Activated naive CD4-positive, alpha-beta T cell treated with anti-CD3 and anti-CD28 coated beads, Interleukin-2, amount 50 U/mL, for 24 hours (primary cell): Measurements from ENCODE around the gene ABLIM3.

Experiments used
- H3K27ac Mint-ChIP-seq: one replicate; pipeline ENCODE4 v1.8.0; 2021; ENCODE audit warnings: mild to moderate bottlenecking, mixed read lengths
- H3K27me3 Mint-ChIP-seq: one replicate; pipeline ENCODE4 v1.8.0; 2021; ENCODE audit warnings: mixed read lengths
- H3K36me3 Mint-ChIP-seq: one replicate; pipeline ENCODE4 v1.8.0; 2021; ENCODE audit warnings: mixed read lengths
- H3K4me1 Mint-ChIP-seq: one replicate; pipeline ENCODE4 v1.8.0; 2021; ENCODE audit warnings: mixed read lengths
- H3K4me3 Mint-ChIP-seq: one replicate; pipeline ENCODE4 v1.8.0; 2021; ENCODE audit warnings: mild to moderate bottlenecking, mixed read lengths
- H3K9me3 Mint-ChIP-seq: one replicate; pipeline ENCODE4 v1.8.0; 2021; ENCODE audit warnings: mixed read lengths

The ABLIM3 gene

GRCh38 chr5:149144637-149145036, 3.3 kb downstream of the ABLIM3 start:
- peaks cover 3% of the 10 kb centered on the region for H3K4me1 Mint-ChIP-seq
- no peak overlapping the region for H3K27ac Mint-ChIP-seq
- H3K9me3 Mint-ChIP-seq, result no peaks in the 10 kb centered on the region
- H3K36me3 Mint-ChIP-seq, result no peaks in the 10 kb centered on the region
- H3K27me3 Mint-ChIP-seq, result peaks cover 4% of the 10 kb centered on the region
- H3K4me3 Mint-ChIP-seq, result no peak overlapping the region

- Mint-ChIP-seq H3K27ac (no peak overlapping the region), H3K4me3 (no peak overlapping the region), H3K9me3 (no peaks in the 10 kb centered on the region), H3K27me3 (peaks cover 4% of the 10 kb centered on the region), H3K4me1 (peaks cover 3% of the 10 kb centered on the region), H3K36me3 (no peaks in the 10 kb centered on the region)
Measured at GRCh38 chr5:149145138-149145537, 3.8 kb downstream of the ABLIM3 start.

GRCh38 chr5:149147676-149148075, 6.4 kb downstream of the ABLIM3 start:
- no peak overlapping the region for H3K4me3 Mint-ChIP-seq
- H3K27me3 Mint-ChIP-seq, result peaks cover 1% of the 10 kb centered on the region
- H3K36me3 Mint-ChIP-seq, result no peaks in the 10 kb centered on the region
- H3K4me1 Mint-ChIP-seq, result no peaks in the 10 kb centered on the region
- no peak overlapping the region for H3K27ac Mint-ChIP-seq
- H3K9me3 Mint-ChIP-seq, result no peaks in the 10 kb centered on the region

DNA sequence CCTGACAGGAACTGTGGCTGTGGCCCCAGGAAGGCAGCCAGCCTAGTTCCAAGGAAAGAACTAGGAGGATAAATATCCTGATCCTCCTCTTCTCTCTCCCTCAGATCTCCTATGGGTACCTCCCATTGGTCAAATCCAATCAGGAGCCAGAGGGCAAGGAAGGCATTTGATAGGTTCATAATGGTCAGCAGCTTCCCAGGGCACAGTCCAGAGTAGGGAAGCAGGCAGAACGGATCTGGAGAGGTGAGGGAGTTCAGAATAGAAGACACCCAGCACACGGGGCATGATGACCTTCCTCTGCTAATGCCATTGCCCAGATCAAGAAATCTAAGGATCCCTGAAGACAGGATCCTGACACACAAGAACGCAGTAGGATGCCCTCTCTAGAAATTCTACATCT, 8.6 kb downstream of the ABLIM3 start:
- Mint-ChIP-seq H3K27ac (no peak overlapping the region), H3K4me1 (no peaks in the 10 kb centered on the region), H3K27me3 (no peaks in the 10 kb centered on the region), H3K4me3 (no peak overlapping the region), H3K36me3 (no peaks in the 10 kb centered on the region), H3K9me3 (no peaks in the 10 kb centered on the region)

DNA sequence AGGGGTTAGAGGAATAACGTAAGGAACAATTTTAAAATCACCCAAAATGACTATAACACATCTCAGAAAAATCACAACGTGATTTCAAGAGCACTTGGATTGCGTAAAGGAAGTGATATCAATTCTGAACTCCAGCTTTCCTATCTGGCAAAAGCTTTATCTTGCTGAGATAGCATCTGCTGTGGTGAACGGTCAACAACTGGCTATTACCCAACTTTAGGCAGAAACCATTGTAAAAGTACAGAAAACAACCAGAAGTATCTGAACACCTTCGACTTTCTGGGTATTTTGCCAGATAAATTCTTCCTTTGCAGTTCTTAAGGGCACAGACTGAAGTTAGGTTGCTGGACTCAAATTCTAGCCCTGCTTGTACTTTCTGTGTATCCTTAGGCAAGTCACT, 9.2 kb downstream of the ABLIM3 start:
- Mint-ChIP-seq H3K27me3 (no peaks in the 10 kb centered on the region), H3K36me3 (no peaks in the 10 kb centered on the region), H3K9me3 (no peaks in the 10 kb centered on the region), H3K27ac (no peak overlapping the region), H3K4me3 (no peak overlapping the region), H3K4me1 (no peaks in the 10 kb centered on the region)

- no peaks in the 10 kb centered on the region for H3K36me3 Mint-ChIP-seq
Measured at GRCh38 chr5:149151717-149152116, 10.4 kb downstream of the ABLIM3 start.

DNA sequence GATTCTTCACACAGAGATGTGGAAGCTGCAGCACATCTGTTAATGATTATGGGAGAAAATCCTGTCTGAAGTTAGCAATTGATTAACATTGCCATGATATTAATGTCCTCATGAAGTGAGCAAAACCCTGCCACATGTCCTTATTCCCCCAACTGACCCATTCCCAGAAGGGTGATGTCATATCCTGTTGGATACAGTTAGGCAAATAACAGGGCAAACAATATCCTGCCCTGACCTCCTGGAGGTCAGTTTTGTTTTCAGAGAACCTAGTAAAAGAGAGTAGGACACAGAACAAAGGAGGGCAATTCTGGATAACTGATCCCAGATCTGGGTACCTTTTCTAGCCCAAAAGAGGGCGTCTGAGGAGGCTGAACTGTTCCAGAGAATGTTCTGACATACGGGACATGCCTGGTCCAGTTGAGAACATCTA, 11.0 kb downstream of the ABLIM3 start:
- Mint-ChIP-seq H3K27me3 (no peaks in the 10 kb centered on the region), H3K4me1 (no peaks in the 10 kb centered on the region), H3K4me3 (no peak overlapping the region), H3K27ac (no peak overlapping the region), H3K9me3 (no peaks in the 10 kb centered on the region), H3K36me3 (no peaks in the 10 kb centered on the region)

More at GRCh38 chr5:149151717-149152116, 10.4 kb downstream of the ABLIM3 start:
- no peaks in the 10 kb centered on the region for H3K27me3 Mint-ChIP-seq
- no peaks in the 10 kb centered on the region for H3K4me1 Mint-ChIP-seq
- no peak overlapping the region for H3K4me3 Mint-ChIP-seq
- no peak overlapping the region for H3K27ac Mint-ChIP-seq
- H3K9me3 Mint-ChIP-seq, result no peaks in the 10 kb centered on the region

DNA sequence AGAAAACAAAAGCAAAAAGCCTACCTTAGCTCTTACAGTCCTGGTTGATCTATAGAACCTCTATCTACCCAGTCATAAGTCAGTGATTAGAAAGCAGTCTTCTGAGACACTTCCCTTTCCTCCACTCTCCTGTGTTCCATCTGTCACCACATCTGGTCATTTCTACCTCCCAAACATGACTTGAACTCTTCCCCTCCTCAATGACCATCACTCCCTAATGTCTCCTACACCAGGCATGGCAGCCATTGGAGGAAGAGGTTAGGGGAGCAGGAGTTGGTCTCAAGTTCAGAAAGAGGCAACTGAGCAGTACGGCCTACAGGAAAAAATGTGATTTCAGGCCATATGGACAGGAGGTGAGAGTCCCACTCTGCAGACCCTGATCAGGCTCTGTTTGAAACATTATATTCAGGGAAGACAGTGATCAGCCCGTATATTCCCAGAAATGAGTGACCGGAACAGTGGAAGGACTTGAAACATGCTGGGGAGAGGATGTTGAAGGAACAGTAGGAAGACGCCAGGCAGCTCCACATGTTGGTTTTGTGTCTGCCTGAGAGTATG, 12.0 kb downstream of the ABLIM3 start:
- no peak overlapping the region for H3K4me3 Mint-ChIP-seq
- no peaks in the 10 kb centered on the region for H3K9me3 Mint-ChIP-seq
- no peaks in the 10 kb centered on the region for H3K36me3 Mint-ChIP-seq
- H3K27me3 Mint-ChIP-seq, result no peaks in the 10 kb centered on the region
- H3K27ac Mint-ChIP-seq, result no peak overlapping the region
- no peaks in the 10 kb centered on the region for H3K4me1 Mint-ChIP-seq

GRCh38 chr5:149153751-149154610, 12.7 kb downstream of the ABLIM3 start:
- Mint-ChIP-seq H3K27me3 (no peaks in the 10 kb centered on the region), H3K4me3 (no peak overlapping the region), H3K36me3 (no peaks in the 10 kb centered on the region), H3K4me1 (no peaks in the 10 kb centered on the region), H3K9me3 (no peaks in the 10 kb centered on the region), H3K27ac (no peak overlapping the region)

- Mint-ChIP-seq H3K4me1 (no peaks in the 10 kb centered on the region), H3K4me3 (no peak overlapping the region), H3K27me3 (no peaks in the 10 kb centered on the region), H3K36me3 (no peaks in the 10 kb centered on the region), H3K9me3 (no peaks in the 10 kb centered on the region), H3K27ac (no peak overlapping the region)
Measured at GRCh38 chr5:149154650-149155049, 13.4 kb downstream of the ABLIM3 start.

- no peaks in the 10 kb centered on the region for H3K27me3 Mint-ChIP-seq
- H3K4me3 Mint-ChIP-seq, result no peak overlapping the region
- no peaks in the 10 kb centered on the region for H3K4me1 Mint-ChIP-seq
- no peaks in the 10 kb centered on the region for H3K9me3 Mint-ChIP-seq
- H3K27ac Mint-ChIP-seq, result no peak overlapping the region
- no peaks in the 10 kb centered on the region for H3K36me3 Mint-ChIP-seq
Measured at GRCh38 chr5:149156435-149157083, 15.3 kb downstream of the ABLIM3 start.

DNA sequence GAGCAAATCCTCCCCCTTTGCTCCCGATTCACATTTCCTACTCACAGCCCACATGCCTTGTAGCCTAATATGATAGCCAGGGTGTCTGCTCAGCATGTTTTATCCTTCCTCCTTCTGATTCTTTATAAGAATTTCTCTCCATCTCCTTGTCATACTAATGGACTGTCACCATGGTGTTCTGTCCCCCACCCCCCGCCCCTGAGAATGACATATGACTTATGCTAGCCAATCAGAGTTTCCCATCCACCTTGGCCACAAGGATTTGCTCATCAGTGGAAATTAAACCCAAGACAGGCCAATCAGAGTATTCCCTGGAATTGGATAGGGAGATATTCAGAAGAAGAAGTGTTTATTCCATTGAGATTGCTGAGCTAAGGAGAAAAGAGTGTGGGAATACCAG, 16.0 kb downstream of the ABLIM3 start:
- Mint-ChIP-seq H3K27me3 (no peaks in the 10 kb centered on the region), H3K9me3 (no peaks in the 10 kb centered on the region), H3K4me3 (no peak overlapping the region), H3K36me3 (no peaks in the 10 kb centered on the region), H3K4me1 (no peaks in the 10 kb centered on the region), H3K27ac (no peak overlapping the region)

GRCh38 chr5:149160291-149160787, 19.0 kb downstream of the ABLIM3 start:
- H3K27ac Mint-ChIP-seq, result no peak overlapping the region
- no peaks in the 10 kb centered on the region for H3K9me3 Mint-ChIP-seq
- H3K27me3 Mint-ChIP-seq, result no peaks in the 10 kb centered on the region
- H3K36me3 Mint-ChIP-seq, result no peaks in the 10 kb centered on the region
- H3K4me3 Mint-ChIP-seq, result no peak overlapping the region
- no peaks in the 10 kb centered on the region for H3K4me1 Mint-ChIP-seq

DNA sequence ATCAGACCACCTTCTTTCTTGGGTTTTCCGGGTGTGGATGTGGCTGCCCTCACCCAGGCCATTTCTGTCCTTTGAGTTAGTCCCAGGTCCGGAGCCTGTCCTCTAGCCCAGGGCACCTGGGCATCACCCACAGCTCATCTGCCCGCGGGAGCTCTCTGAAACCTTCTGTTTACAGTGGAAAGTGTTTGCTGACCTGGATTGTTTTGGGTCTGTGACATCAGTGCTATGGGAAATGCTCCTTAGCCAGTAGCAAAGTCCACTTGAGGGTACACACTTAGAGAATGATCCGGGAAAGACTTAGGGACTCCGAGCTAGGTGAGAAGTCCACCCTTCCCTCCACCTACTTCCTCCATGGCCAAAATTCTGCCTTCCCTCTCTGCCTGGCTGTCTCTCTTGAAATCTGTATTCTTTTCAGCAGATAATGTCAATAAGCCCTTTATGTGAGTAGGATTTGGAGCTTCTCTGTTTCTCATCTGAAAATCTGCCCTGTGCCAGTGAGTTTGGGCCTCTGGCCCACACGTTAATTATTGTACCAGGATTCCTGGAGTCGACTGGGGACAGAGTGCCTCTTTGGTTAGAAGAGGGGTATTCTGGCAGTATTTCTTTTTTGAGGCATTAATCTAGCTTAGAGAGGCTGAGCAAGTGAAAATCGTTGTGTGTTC, 19.9 kb downstream of the ABLIM3 start:
- Mint-ChIP-seq H3K9me3 (no peaks in the 10 kb centered on the region), H3K4me3 (no peak overlapping the region), H3K27me3 (no peaks in the 10 kb centered on the region), H3K36me3 (no peaks in the 10 kb centered on the region), H3K27ac (no peak overlapping the region), H3K4me1 (no peaks in the 10 kb centered on the region)

GRCh38 chr5:149161850-149162249, 20.6 kb downstream of the ABLIM3 start:
- H3K9me3 Mint-ChIP-seq, result no peaks in the 10 kb centered on the region
- H3K27ac Mint-ChIP-seq, result no peak overlapping the region
- H3K27me3 Mint-ChIP-seq, result no peaks in the 10 kb centered on the region
- H3K36me3 Mint-ChIP-seq, result no peaks in the 10 kb centered on the region
- no peaks in the 10 kb centered on the region for H3K4me1 Mint-ChIP-seq
- H3K4me3 Mint-ChIP-seq, result no peak overlapping the region
